Nasal cavity respiratory epithelium epithelial cell of viscerocranial mucosa (primary cell): Measurements from ENCODE around the gene PRAMEF4. TPM values are rescaled to one million over a fixed set of nuclear protein-coding genes. Genes with fewer than 3 reads are reported as not detected.

Source experiments
- total RNA-seq: library from RNA; depleted of rRNA; stranded (reverse); fragments of >200 nt; gene quantifications from 2 replicates; pipeline ENCODE4 v1.2.3, GENCODE V29; 2014

Gene PRAMEF4
- total RNA-seq, result not detected in 2 replicates

DNA sequence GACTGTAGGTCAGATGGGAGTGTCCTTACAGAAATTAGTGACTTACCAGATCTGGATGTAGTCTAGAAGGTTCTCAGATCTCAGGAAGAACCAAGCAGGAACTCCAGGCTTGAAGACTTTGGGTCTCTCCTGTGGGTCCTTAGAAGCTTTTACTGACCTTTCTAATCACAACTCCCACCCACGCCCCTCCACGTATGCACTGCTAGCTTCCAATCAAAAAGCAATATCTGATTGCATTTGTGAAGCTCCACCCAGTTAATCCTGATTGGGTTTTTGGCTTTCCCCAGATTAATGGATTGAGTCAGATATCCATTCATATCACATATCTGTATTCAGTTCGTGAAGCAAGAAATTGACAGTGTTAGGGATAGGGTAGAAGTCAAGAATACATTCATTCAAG, at the start of gene PRAMEF4:
Gene PRAMEF4 (minus strand): TSS at position 101 of the 400 bp plus-strand sequence. CDS start 2,807 bp downstream, outside the sequence.

DNA sequence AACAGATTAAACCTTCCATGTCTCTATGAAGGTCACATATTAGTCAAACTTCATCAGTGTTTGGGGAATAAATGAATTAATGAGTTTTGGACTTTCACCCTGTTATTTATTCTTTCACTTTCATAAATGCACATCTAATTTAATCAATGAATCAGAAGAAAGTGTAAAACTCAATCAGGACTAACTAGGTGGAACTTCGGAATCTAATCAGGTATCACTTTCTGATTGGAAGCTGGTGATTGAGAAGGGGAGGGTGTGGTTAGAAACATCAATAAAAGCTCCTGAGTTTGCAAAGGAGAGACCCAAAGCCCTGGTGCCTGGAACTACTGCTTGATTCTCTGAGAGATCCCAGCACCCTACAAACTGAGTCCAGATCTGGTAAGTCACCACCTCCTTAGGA, 30.3 kb upstream of the PRAMEF4 start, which contains the start of gene PRAMEF7:
Gene PRAMEF7 (plus strand): TSS at position 301 of the 400 bp plus-strand sequence. CDS start 1,083 bp downstream, outside the sequence.

DNA sequence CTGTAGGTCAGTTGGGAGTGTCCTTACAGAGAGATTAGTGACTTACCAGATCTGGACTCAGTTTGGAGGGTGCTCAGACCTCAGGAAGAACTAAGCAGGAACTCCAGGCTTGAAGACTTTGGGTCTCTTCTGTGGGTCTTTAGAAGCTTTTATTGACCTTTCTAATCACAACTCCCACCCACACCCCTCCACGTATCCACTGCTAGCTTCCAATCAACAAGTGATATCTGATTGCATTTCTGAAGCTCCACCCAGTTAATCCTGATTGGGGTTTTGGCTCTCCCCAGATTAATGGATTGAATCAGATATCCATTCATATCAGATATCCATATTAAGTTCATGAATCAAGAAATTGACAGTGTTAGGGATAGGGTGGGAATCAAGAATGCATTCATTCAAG, 12.2 kb upstream of the PRAMEF4 start, which contains the start of gene PRAMEF10:
Gene PRAMEF10 (minus strand): TSS at position 101 of the 400 bp plus-strand sequence. CDS start 2,423 bp downstream, outside the sequence.

DNA sequence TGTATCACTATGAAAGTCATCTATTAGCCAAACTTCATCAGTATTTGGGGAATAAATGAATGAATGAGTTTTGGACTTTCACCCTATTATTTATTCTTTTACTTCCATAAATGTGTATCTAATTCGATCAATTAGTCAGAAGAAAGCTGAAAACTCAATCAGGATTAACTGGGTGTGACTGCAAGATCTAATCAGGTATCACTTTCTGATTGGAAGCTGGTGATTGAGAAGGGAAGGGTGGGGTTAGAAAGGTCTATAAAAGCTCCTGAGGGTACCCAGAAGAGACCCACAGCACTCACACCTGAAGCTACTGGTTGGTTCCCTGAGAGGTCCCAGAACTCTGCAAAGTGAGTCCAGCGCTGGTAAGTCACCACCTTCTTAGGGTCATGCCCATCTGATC, 29.2 kb downstream of the PRAMEF4 start, which contains the start of gene PRAMEF2:
Gene PRAMEF2 (plus strand): TSS at position 301 of the 400 bp plus-strand sequence. CDS start 1,924 bp downstream, outside the sequence.

DNA sequence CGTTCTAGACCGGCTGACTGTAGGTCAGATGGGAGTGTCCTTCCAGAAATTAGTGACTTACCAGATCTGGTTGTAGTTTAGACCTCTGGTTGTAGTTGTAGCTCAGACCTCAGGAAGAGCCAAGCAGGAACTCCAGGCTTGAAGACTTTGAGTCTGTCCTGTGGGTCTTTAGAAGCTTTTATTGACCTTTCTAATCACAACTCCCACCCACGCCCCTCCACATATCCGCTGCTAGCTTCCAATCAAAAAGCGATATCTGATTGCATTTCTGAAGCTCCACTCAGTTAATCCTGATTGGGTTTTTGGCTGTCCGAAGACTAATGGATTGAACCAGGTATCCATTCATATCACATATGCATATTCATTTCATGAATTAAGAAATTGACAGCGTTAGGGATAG, 37.4 kb downstream of the PRAMEF4 start, which contains the start of gene HNRNPCL1:
Gene HNRNPCL1 (minus strand): TSS at position 101 of the 400 bp plus-strand sequence. CDS start 431 bp downstream, outside the sequence.

DNA sequence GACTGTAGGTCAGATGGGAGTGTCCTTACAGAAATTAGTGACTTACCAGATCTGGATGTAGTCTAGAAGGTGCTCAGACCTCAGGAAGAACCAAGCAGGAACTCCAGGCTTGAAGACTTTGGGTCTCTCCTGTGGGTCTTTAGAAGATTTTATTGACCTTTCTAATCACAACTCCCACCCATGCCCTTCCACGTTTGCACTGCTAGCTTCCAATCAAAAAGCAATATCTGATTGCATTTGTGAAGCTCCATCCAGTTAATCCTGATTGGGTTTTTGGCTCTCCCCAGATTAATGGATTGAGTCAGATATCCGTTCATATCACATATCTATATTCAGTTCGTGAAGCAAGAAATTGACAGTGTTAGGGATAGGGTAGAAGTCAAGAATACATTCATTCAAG, 54.7 kb downstream of the PRAMEF4 start, which contains the start of gene PRAMEF11:
Gene PRAMEF11 (minus strand): TSS at position 101 of the 400 bp plus-strand sequence. CDS start 2,621 bp downstream, outside the sequence.

Other genes with a start within 250 kb of the PRAMEF4 start
- gene AADACL4, start 242.1 kb downstream of the PRAMEF4 start, total RNA-seq, result not detected in 2 replicates
- gene AADACL3, start 170.1 kb downstream of the PRAMEF4 start, total RNA-seq, result not detected in 2 replicates
- not detected in 2 replicates for gene CFAP107, start 140.0 kb downstream of the PRAMEF4 start, total RNA-seq
- gene PRAMEF12, start 112.5 kb downstream of the PRAMEF4 start, total RNA-seq, result not detected in 2 replicates
- not detected in 2 replicates for gene PRAMEF1, start 94.8 kb downstream of the PRAMEF4 start, total RNA-seq
- gene PRAMEF11, start 54.8 kb downstream of the PRAMEF4 start, total RNA-seq, result not detected in 2 replicates
- gene HNRNPCL1, start 37.5 kb downstream of the PRAMEF4 start, total RNA-seq, result not detected in 2 replicates
- gene PRAMEF2, start 29.1 kb downstream of the PRAMEF4 start, total RNA-seq, result not detected in 2 replicates
- not detected in 2 replicates for gene PRAMEF10, start 12.1 kb upstream of the PRAMEF4 start, total RNA-seq
- gene PRAMEF7, start 30.4 kb upstream of the PRAMEF4 start, total RNA-seq, result not detected in 2 replicates
- not detected in 2 replicates for gene PRAMEF6, start 61.4 kb upstream of the PRAMEF4 start, total RNA-seq
- not detected in 2 replicates for gene PRAMEF27, start 170.4 kb upstream of the PRAMEF4 start, total RNA-seq
- not detected in 2 replicates for gene HNRNPCL3, start 174.6 kb upstream of the PRAMEF4 start, total RNA-seq
- gene PRAMEF25, start 184.6 kb upstream of the PRAMEF4 start, total RNA-seq, result not detected in 2 replicates
- not detected in 2 replicates for gene HNRNPCL2, start 230.7 kb upstream of the PRAMEF4 start, total RNA-seq